ENCODE results near the gene CSF1.

CSF1 gene

GRCh38 chr1:109882288-109883245 lies 28.1 kb upstream of the CSF1 start:
- no peak for DNase-seq (ENCODE audit: low read depth)

- no peak for DNase-seq (ENCODE audit: low read depth)
These were observed 27.2 kb upstream of the CSF1 start for GRCh38 chr1:109883248-109883955.

GRCh38 chr1:109884242-109884891 lies 26.3 kb upstream of the CSF1 start:
- no peak for DNase-seq (ENCODE audit: low read depth)

GRCh38 chr1:109885589-109885988 lies 25.1 kb upstream of the CSF1 start:
- DNase-seq (ENCODE audit: low read depth) = no peak

- DNase-seq (ENCODE audit: low read depth) = no peak
These were observed 23.8 kb upstream of the CSF1 start for GRCh38 chr1:109886827-109887226.

- no peak for DNase-seq (ENCODE audit: low read depth)
These were observed 23.4 kb upstream of the CSF1 start for GRCh38 chr1:109887271-109887670.

GRCh38 chr1:109887884-109888283 lies 22.8 kb upstream of the CSF1 start:
- no peak for DNase-seq (ENCODE audit: low read depth)

- DNase-seq (ENCODE audit: low read depth) = no peak
These were observed 21.6 kb upstream of the CSF1 start for GRCh38 chr1:109889094-109889493.

GRCh38 chr1:109890115-109890953 lies 20.3 kb upstream of the CSF1 start:
- no peak for DNase-seq (ENCODE audit: low read depth)

GRCh38 chr1:109891930-109892329 lies 18.7 kb upstream of the CSF1 start:
- DNase-seq (ENCODE audit: low read depth) = no peak

- no peak for DNase-seq (ENCODE audit: low read depth)
These were observed 17.9 kb upstream of the CSF1 start for GRCh38 chr1:109892561-109893368.

- no peak for DNase-seq (ENCODE audit: low read depth)
These were observed 17.0 kb upstream of the CSF1 start for GRCh38 chr1:109893532-109894171.

GRCh38 chr1:109894823-109895719 lies 15.6 kb upstream of the CSF1 start:
- no peak for DNase-seq (ENCODE audit: low read depth)

GRCh38 chr1:109895720-109896504 lies 14.7 kb upstream of the CSF1 start:
- no peak for DNase-seq (ENCODE audit: low read depth)

- DNase-seq (ENCODE audit: low read depth) = no peak
These were observed 14.0 kb upstream of the CSF1 start for GRCh38 chr1:109896681-109897080.

- no peak for DNase-seq (ENCODE audit: low read depth)
These were observed 13.2 kb upstream of the CSF1 start for GRCh38 chr1:109897259-109897955.

GRCh38 chr1:109898842-109899241 lies 11.8 kb upstream of the CSF1 start:
- DNase-seq (ENCODE audit: low read depth) = no peak

- no peak for DNase-seq (ENCODE audit: low read depth)
These were observed 9.5 kb upstream of the CSF1 start for GRCh38 chr1:109901141-109901523.
